SU-DHL-6 (cell line): Measurements from ENCODE around the gene UEVLD.

Source experiments
- EZH2phosphoT487 ChIP-seq: fragments of 200-600 bp; sonication (generic), shearing (Covaris generic); conservative IDR thresholded peaks from 2 replicates; pipeline ENCODE4 v1.6.1; 2018; ENCODE audit warnings: mild to moderate bottlenecking, antibody characterized with exemption, low read length, moderate library complexity, mixed read lengths
- TF ChIP-seq, protein P1 (sequence below): fragments of 200-600 bp; sonication (generic); IDR thresholded peaks from one replicate; pipeline ENCODE4 v1.5.1; 2017; ENCODE audit warnings: antibody characterized with exemption, mild to moderate bottlenecking, low read length, moderate library complexity; ENCODE audit not compliant: insufficient read depth, poor library complexity, severe bottlenecking

DNA sequence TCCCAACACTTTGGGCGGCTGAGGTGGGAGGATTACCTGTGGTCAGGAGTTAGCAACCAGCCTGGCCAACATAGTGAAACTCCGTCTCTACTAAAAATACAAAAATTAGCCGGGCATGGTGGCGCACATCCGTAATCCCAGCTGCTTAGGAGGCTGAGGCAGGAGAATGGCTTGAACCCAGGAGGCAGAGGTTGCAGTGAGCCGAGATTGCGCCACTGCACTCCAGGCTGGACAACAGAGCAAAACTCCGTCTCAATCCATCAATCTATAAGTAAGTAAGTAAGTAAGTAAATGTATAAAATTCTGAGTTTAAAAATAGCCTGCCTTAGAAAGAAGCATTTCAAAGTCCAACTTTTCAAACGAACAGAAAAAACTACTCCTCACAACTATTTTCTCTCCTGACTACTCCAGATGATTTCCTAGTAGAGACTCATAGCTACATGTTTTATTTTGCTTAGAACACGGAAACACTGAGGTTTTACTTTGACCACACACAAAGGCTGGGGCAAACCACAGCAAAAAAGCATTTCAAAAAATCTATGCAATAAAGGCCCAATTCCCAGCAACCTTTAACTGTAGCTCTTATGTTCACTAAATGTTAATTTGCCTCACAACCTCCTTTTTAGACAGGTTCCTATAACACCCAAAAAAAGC, 29.3 kb upstream of the UEVLD start:
- TF ChIP-seq, protein P1, sequence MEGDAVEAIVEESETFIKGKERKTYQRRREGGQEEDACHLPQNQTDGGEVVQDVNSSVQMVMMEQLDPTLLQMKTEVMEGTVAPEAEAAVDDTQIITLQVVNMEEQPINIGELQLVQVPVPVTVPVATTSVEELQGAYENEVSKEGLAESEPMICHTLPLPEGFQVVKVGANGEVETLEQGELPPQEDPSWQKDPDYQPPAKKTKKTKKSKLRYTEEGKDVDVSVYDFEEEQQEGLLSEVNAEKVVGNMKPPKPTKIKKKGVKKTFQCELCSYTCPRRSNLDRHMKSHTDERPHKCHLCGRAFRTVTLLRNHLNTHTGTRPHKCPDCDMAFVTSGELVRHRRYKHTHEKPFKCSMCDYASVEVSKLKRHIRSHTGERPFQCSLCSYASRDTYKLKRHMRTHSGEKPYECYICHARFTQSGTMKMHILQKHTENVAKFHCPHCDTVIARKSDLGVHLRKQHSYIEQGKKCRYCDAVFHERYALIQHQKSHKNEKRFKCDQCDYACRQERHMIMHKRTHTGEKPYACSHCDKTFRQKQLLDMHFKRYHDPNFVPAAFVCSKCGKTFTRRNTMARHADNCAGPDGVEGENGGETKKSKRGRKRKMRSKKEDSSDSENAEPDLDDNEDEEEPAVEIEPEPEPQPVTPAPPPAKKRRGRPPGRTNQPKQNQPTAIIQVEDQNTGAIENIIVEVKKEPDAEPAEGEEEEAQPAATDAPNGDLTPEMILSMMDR: no peak
- TF ChIP-seq EZH2phosphoT487: no peak
